GM23248 (cell line): ENCODE results near the gene ATG2B. TPM values are rescaled to one million over a fixed set of nuclear protein-coding genes. Genes with fewer than 3 reads are reported as not detected.

Experiments
- DNase-seq: peaks from one replicate; pipeline ENCODE4 v3.0.0-alpha.2; 2015
- H2AFZ ChIP-seq: fragments of 200-600 bp; sonication (generic); 2 replicates; pipeline ENCODE4 v1.6.1; 2016; ENCODE audit warnings: antibody characterized with exemption
- H3F3A ChIP-seq: fragments of 200-600 bp; sonication (generic); 2 replicates; pipeline ENCODE4 v1.6.1; 2016; ENCODE audit warnings: mild to moderate bottlenecking, antibody characterized with exemption, mixed run types; ENCODE audit not compliant: insufficient read depth
- H3K27ac ChIP-seq: fragments of 200-600 bp; sonication (generic); 2 replicates; pipeline ENCODE4 v1.5.1; 2016; ENCODE audit warnings: mild to moderate bottlenecking
- H3K27me3 ChIP-seq: fragments of 200-600 bp; sonication (generic); replicated peaks from 2 replicates; pipeline ENCODE4 v1.6.1; 2016; ENCODE audit warnings: mild to moderate bottlenecking; ENCODE audit not compliant: insufficient read depth
- H3K36me3 ChIP-seq: fragments of 200-600 bp; sonication (generic); 2 replicates; pipeline ENCODE4 v1.6.1; 2016; ENCODE audit warnings: low read depth, mild to moderate bottlenecking
- H3K4me1 ChIP-seq: fragments of 200-600 bp; sonication (generic); 2 replicates; pipeline ENCODE4 v1.6.1; 2016; ENCODE audit warnings: mild to moderate bottlenecking; ENCODE audit not compliant: insufficient read depth
- H3K4me2 ChIP-seq: fragments of 200-600 bp; sonication (generic); one replicate; pipeline ENCODE4 v1.6.1; 2016; ENCODE audit warnings: mild to moderate bottlenecking; ENCODE audit not compliant: unreplicated experiment
- H3K4me3 ChIP-seq: fragments of 200-600 bp; sonication (generic); 2 replicates; pipeline ENCODE4 v1.5.1; 2016; ENCODE audit warnings: mild to moderate bottlenecking
- H3K79me2 ChIP-seq: fragments of 200-600 bp; sonication (generic); 2 replicates; pipeline ENCODE4 v1.6.1; 2016; ENCODE audit warnings: mild to moderate bottlenecking; ENCODE audit not compliant: insufficient read depth
- H3K9ac ChIP-seq: fragments of 200-600 bp; sonication (generic); 2 replicates; pipeline ENCODE4 v1.6.1; 2016; ENCODE audit warnings: mild to moderate bottlenecking
- H3K9me2 ChIP-seq: fragments of 200-600 bp; sonication (generic); 2 replicates; pipeline ENCODE4 v1.6.1; 2016; ENCODE audit warnings: mixed run types, mild to moderate bottlenecking, moderate library complexity; ENCODE audit not compliant: insufficient read depth
- H3K9me3 ChIP-seq: fragments of 200-600 bp; sonication (generic); one replicate; pipeline ENCODE4 v1.6.1; 2017; ENCODE audit warnings: low read depth
- H4K20me1 ChIP-seq: fragments of 200-600 bp; sonication (generic); 2 replicates; pipeline ENCODE4 v1.6.0; 2016; ENCODE audit not compliant: insufficient read depth
- EZH2 ChIP-seq: fragments of 200-600 bp; sonication (generic); IDR thresholded peaks from 2 replicates; pipeline ENCODE4 v1.6.1; 2018; ENCODE audit warnings: antibody characterized with exemption, mild to moderate bottlenecking; ENCODE audit not compliant: insufficient read depth, poor library complexity, severe bottlenecking
- EZH2phosphoT487 ChIP-seq: fragments of 200-600 bp; sonication (generic); IDR thresholded peaks from 2 replicates; pipeline ENCODE4 v1.6.1; 2018; ENCODE audit warnings: antibody characterized with exemption, moderate library complexity, mild to moderate bottlenecking, low read depth; ENCODE audit not compliant: insufficient read depth
- WGBS, 2 experiments: methylation state at CpG; one replicate each; pipeline ENCODE4 v1.1.6; 2015 to 2017; ENCODE audit warnings: low lambda C conversion rate in 2 of 2, low coverage in 1 of 2; ENCODE audit errors: missing lambda C conversion rate in 2 of 2; 5-methylcytosine and 5-hydroxymethylcytosine counted together
- in situ Hi-C: fragments of 300-500 bp; cut with MboI; formaldehyde crosslinking; loops from 2 replicates; pipeline ENCODE4 v1.15.0; 2020
- polyA plus RNA-seq: library from polyadenylated mRNA; unstranded; fragments of >200 nt; fragmentation: Nextera tagmentation; extraction: Ambion mirVana; gene quantifications from 2 replicates; pipeline ENCODE4 v1.2.1, GENCODE V29; 2016
- total RNA-seq: library from RNA; depleted of rRNA; stranded (reverse); fragments of >200 nt; shearing (Covaris generic); gene quantifications from 2 replicates; pipeline ENCODE4 v1.2.3, GENCODE V29; 2014

The ATG2B gene
- total and polyA plus RNA-seq, 2 experiments from 2014 or later, result 2.9 to 10.7 TPM

GRCh38 chr14:96260341-96260821 lies 102.8 kb downstream of the ATG2B start:
- WGBS, 2 experiments, result 8 to 14% methylated on average over 2 of the region's 2 CpGs
- peaks cover 34% of the 10 kb centered on the region for H3F3A ChIP-seq
- in situ Hi-C loops, result no loop called here
- H3K27ac ChIP-seq, result peak overlapping the region; percentile 55
- peaks cover 26% of the 10 kb centered on the region for H3K79me2 ChIP-seq
- no peaks in the 10 kb centered on the region for H3K9me2 ChIP-seq
- no peak overlapping the region for H2AFZ ChIP-seq
- TF ChIP-seq EZH2 (no peak), EZH2phosphoT487 (no peak)
- no peaks in the 10 kb centered on the region for H4K20me1 ChIP-seq
- no peak overlapping the region for H3K9ac ChIP-seq
- H3K4me3 ChIP-seq, result no peak overlapping the region
- no peaks in the 10 kb centered on the region for H3K36me3 ChIP-seq
- H3K4me2 ChIP-seq, result no peak overlapping the region
- H3K9me3 ChIP-seq, result no peaks in the 10 kb centered on the region
- H3K27me3 ChIP-seq, result no peaks in the 10 kb centered on the region
- DNase-seq, result peak; percentile 84
- peaks cover 33% of the 10 kb centered on the region for H3K4me1 ChIP-seq

DNA sequence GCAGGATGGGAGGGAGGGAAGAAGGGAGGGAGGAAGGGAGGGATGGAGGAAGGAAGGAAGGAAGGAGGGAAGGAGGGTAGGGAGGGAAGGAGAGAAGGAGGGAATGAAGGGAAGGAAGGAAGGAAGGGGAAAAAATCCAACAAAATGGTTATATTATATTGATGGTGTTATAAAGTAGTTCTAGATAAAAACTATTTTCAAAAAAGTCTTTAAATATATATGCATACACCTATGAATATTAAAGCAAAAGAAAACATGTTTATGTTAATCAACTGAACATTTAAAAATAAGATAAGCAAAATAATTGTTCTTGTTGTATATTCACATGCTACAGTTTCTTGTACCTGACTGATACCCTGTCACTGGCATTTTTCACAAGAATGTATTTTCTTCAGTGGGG lies 105.2 kb downstream of the ATG2B start:
- no peak overlapping the region for H3K27ac ChIP-seq
- no peaks in the 10 kb centered on the region for H3K9me3 ChIP-seq
- TF ChIP-seq EZH2 (no peak), EZH2phosphoT487 (no peak)
- in situ Hi-C loops, result no loop called here
- H3K9ac ChIP-seq, result no peak overlapping the region
- H3K4me3 ChIP-seq, result no peak overlapping the region
- no peaks in the 10 kb centered on the region for H4K20me1 ChIP-seq
- H3K36me3 ChIP-seq, result no peaks in the 10 kb centered on the region
- H3K27me3 ChIP-seq, result no peaks in the 10 kb centered on the region
- no peak for DNase-seq
- H3K9me2 ChIP-seq, result no peaks in the 10 kb centered on the region
- H3K4me2 ChIP-seq, result no peak overlapping the region
- H2AFZ ChIP-seq, result no peak overlapping the region
- peaks cover 46% of the 10 kb centered on the region for H3F3A ChIP-seq
- peaks cover 26% of the 10 kb centered on the region for H3K79me2 ChIP-seq
- H3K4me1 ChIP-seq, result peaks cover 49% of the 10 kb centered on the region

- Histone ChIP-seq H3K9ac (peak overlapping the region; percentile 80), H3K9me2 (no peaks in the 10 kb centered on the region), H3K9me3 (no peaks in the 10 kb centered on the region), H3K4me1 (peaks cover 56% of the 10 kb centered on the region), H3K36me3 (no peaks in the 10 kb centered on the region), H3K4me3 (peak overlapping the region; percentile 59), H3K4me2 (peak overlapping the region; percentile 64), H3K27me3 (no peaks in the 10 kb centered on the region), H3K27ac (peak overlapping the region; percentile 97), H3K79me2 (peaks cover 26% of the 10 kb centered on the region), H2AFZ (no peak overlapping the region), H3F3A (peaks cover 50% of the 10 kb centered on the region), H4K20me1 (no peaks in the 10 kb centered on the region)
- WGBS, 2 experiments, result 86 to 87% methylated on average over 8 of the region's 8 CpGs
- in situ Hi-C loops, result no loop called here
- DNase-seq, result no peak
- TF ChIP-seq EZH2 (no peak), EZH2phosphoT487 (no peak)
Measured at GRCh38 chr14:96257056-96257455, 106.1 kb downstream of the ATG2B start.

DNA sequence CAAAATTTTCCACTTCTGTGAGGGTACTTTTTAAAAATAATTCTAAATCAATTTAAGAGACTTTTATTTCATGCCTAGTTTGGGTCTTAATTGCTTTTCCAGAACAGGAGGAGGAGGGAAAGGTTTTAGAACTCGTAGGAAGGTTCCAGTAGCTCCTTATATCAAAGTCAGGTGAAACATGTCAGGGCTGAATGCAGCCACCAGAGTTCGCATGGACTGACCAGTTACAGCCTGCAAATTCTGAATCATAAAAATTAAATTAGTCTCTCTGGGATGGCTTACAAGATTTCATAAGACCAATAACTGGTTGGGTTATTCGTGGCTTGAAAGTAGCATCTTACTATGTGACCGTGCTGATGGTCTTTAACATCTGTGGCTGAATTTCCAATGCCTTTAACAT lies 106.7 kb downstream of the ATG2B start:
- in situ Hi-C loops, result no loop called here
- H3K36me3 ChIP-seq, result no peaks in the 10 kb centered on the region
- no peak overlapping the region for H2AFZ ChIP-seq
- 51 to 55% methylated on average over 4 of the region's 4 CpGs for WGBS, 2 experiments
- DNase-seq, result peak; percentile 78
- no peaks in the 10 kb centered on the region for H4K20me1 ChIP-seq
- TF ChIP-seq EZH2phosphoT487, result no peak
- TF ChIP-seq EZH2, result no peak
- H3K4me2 ChIP-seq, result peak overlapping the region; percentile 64
- peaks cover 60% of the 10 kb centered on the region for H3K4me1 ChIP-seq
- peak overlapping the region; percentile 97 for H3K27ac ChIP-seq
- peak overlapping the region; percentile 80 for H3K9ac ChIP-seq
- peak overlapping the region; percentile 59 for H3K4me3 ChIP-seq
- peaks cover 50% of the 10 kb centered on the region for H3F3A ChIP-seq
- H3K27me3 ChIP-seq, result no peaks in the 10 kb centered on the region
- H3K9me3 ChIP-seq, result no peaks in the 10 kb centered on the region
- H3K9me2 ChIP-seq, result no peaks in the 10 kb centered on the region
- H3K79me2 ChIP-seq, result peaks cover 26% of the 10 kb centered on the region
